ENCODE measurements around the gene NEK11.

Gene NEK11, protein sequence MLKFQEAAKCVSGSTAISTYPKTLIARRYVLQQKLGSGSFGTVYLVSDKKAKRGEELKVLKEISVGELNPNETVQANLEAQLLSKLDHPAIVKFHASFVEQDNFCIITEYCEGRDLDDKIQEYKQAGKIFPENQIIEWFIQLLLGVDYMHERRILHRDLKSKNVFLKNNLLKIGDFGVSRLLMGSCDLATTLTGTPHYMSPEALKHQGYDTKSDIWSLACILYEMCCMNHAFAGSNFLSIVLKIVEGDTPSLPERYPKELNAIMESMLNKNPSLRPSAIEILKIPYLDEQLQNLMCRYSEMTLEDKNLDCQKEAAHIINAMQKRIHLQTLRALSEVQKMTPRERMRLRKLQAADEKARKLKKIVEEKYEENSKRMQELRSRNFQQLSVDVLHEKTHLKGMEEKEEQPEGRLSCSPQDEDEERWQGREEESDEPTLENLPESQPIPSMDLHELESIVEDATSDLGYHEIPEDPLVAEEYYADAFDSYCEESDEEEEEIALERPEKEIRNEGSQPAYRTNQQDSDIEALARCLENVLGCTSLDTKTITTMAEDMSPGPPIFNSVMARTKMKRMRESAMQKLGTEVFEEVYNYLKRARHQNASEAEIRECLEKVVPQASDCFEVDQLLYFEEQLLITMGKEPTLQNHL

GRCh38 chr3:131026321-131027151 lies at the start of gene NEK11, which contains the start of gene ASTE1:
Gene NEK11 (plus strand): TSS chr3:131026877. CDS start chr3:131029709, 2,832 bp downstream.
Gene ASTE1 (minus strand): TSS chr3:131026825. CDS start chr3:131025306, 1,519 bp downstream.
- H3K4me3 ChIP-seq (ENCODE audit: low read depth, low read length), result peak within 1 kb of the TSS; percentile 73
- DNase-seq (ENCODE audit: low read depth), result peak; percentile 69
- no peak for TF ChIP-seq CTCF (IDR thresholded peaks at IDR 0.05; ENCODE audit: control insufficient read depth, extremely low read depth, insufficient read depth)

- H3K4me3 ChIP-seq (ENCODE audit: low read depth, low read length), result no peak overlapping the region
- TF ChIP-seq CTCF (IDR thresholded peaks at IDR 0.05; ENCODE audit: control insufficient read depth, extremely low read depth, insufficient read depth), result no peak
- DNase-seq (ENCODE audit: low read depth), result no peak
These were observed 47.6 kb upstream of the NEK11 start for GRCh38 chr3:130979117-130979516.

DNA sequence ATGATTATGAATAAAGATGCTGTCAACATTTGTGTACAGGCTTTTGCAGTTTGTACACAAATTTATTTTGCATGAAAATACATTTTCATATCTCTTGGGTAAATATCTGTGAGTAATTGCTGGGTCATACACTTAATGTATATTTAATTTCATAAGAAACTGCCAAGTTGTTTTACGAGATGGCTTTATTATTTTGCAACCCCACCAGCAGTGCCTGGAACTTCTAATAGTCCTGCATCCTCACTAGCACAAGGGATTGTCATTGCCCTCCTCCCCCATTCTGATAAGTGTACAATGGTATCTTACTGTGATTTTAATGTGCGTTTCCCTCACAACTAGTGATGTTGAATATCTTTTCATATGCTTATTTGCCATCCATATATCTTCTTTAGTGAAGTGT lies 45.2 kb upstream of the NEK11 start:
- TF ChIP-seq CTCF (IDR thresholded peaks at IDR 0.05; ENCODE audit: control insufficient read depth, extremely low read depth, insufficient read depth), result no peak
- no peak overlapping the region for H3K4me3 ChIP-seq (ENCODE audit: low read depth, low read length)
- no peak for DNase-seq (ENCODE audit: low read depth)

- TF ChIP-seq CTCF (IDR thresholded peaks at IDR 0.05; ENCODE audit: control insufficient read depth, extremely low read depth, insufficient read depth), result no peak
- no peak overlapping the region for H3K4me3 ChIP-seq (ENCODE audit: low read depth, low read length)
- no peak for DNase-seq (ENCODE audit: low read depth)
These were observed 36.4 kb upstream of the NEK11 start for GRCh38 chr3:130990282-130990681.

- TF ChIP-seq CTCF (IDR thresholded peaks at IDR 0.05; ENCODE audit: control insufficient read depth, extremely low read depth, insufficient read depth), result no peak
- H3K4me3 ChIP-seq (ENCODE audit: low read depth, low read length), result no peak overlapping the region
- DNase-seq (ENCODE audit: low read depth), result no peak
These were observed 35.6 kb upstream of the NEK11 start for GRCh38 chr3:130991126-130991525.

- H3K4me3 ChIP-seq (ENCODE audit: low read depth, low read length), result no peak overlapping the region
- TF ChIP-seq CTCF (IDR thresholded peaks at IDR 0.05; ENCODE audit: control insufficient read depth, extremely low read depth, insufficient read depth), result no peak
- no peak for DNase-seq (ENCODE audit: low read depth)
These were observed 34.3 kb upstream of the NEK11 start for GRCh38 chr3:130992344-130992743.
